Dedifferentiated amniotic fluid mesenchymal stem cell (primary cell): ENCODE results near the gene DRC1.
"Not testable (repeated sequence)": the region's sequence is repeated elsewhere in the genome, so short reads cannot be mapped to it uniquely, and the experiment has no call there.

Source experiments
- DNase-seq: peaks from one replicate; pipeline ENCODE4 v3.0.0-alpha.2; 2016; ENCODE audit errors: extremely low spot score

DRC1 gene

GRCh38 chr2:26401739-26402541, at the start of gene DRC1:
Gene DRC1, plus strand, starts transcription at chr2:26401920. Its CDS starts 70 bp downstream, at chr2:26401990.
- peak; percentile 60 for DNase-seq

- no peak for DNase-seq
Observed at GRCh38 chr2:26352892-26353291, 48.8 kb upstream of the DRC1 start.

- not testable (repeated sequence) for DNase-seq
Observed at GRCh38 chr2:26354469-26354868, 47.3 kb upstream of the DRC1 start.

GRCh38 chr2:26355038-26355995, 46.4 kb upstream of the DRC1 start:
- DNase-seq = peak; percentile 97

- DNase-seq = no peak
Observed at GRCh38 chr2:26356111-26356510, 45.6 kb upstream of the DRC1 start.

GRCh38 chr2:26356771-26357170, 44.9 kb upstream of the DRC1 start:
- DNase-seq = no peak

GRCh38 chr2:26359886-26360473, 41.7 kb upstream of the DRC1 start:
- no peak for DNase-seq

GRCh38 chr2:26363323-26363722, 38.4 kb upstream of the DRC1 start:
- DNase-seq = no peak

GRCh38 chr2:26363958-26364357, 37.8 kb upstream of the DRC1 start:
- no peak for DNase-seq

- no peak for DNase-seq
Observed at GRCh38 chr2:26364669-26365068, 37.1 kb upstream of the DRC1 start.

- DNase-seq = no peak
Observed at GRCh38 chr2:26366957-26367356, 34.8 kb upstream of the DRC1 start.

- DNase-seq = not testable (repeated sequence)
Observed at GRCh38 chr2:26369664-26370063, 32.1 kb upstream of the DRC1 start.

GRCh38 chr2:26370909-26371308, 30.8 kb upstream of the DRC1 start:
- not testable (repeated sequence) for DNase-seq

- no peak for DNase-seq
Observed at GRCh38 chr2:26376799-26377198, 24.9 kb upstream of the DRC1 start.

- DNase-seq = no peak
Observed at GRCh38 chr2:26380281-26380680, 21.4 kb upstream of the DRC1 start.

GRCh38 chr2:26382564-26382963, 19.2 kb upstream of the DRC1 start:
- no peak for DNase-seq

- no peak for DNase-seq
Observed at GRCh38 chr2:26384183-26384582, 17.5 kb upstream of the DRC1 start.

- DNase-seq = no peak
Observed at GRCh38 chr2:26384597-26384996, 17.1 kb upstream of the DRC1 start.

GRCh38 chr2:26387189-26387588, 14.5 kb upstream of the DRC1 start:
- no peak for DNase-seq

- DNase-seq = no peak
Observed at GRCh38 chr2:26394694-26395093, 7.0 kb upstream of the DRC1 start.

GRCh38 chr2:26395394-26395793, 6.3 kb upstream of the DRC1 start:
- DNase-seq = no peak

GRCh38 chr2:26396734-26397298, 4.9 kb upstream of the DRC1 start:
- no peak for DNase-seq
